Activated T-cell treated with anti-CD3 and anti-CD28 coated beads, Interleukin-2, amount 50 U/mL, for 24 hours (primary cell): ENCODE data around the gene SIGLEC8.

Experiments
- DNase-seq: peaks from one replicate; pipeline ENCODE4 v3.0.0-alpha.2; 2020
- H3K27ac Mint-ChIP-seq: 2 replicates; pipeline ENCODE4 v1.8.0; 2020; ENCODE audit warnings: mild to moderate bottlenecking, mixed read lengths
- H3K27me3 Mint-ChIP-seq: 2 replicates; pipeline ENCODE4 v1.8.0; 2020; ENCODE audit warnings: mixed read lengths
- H3K36me3 Mint-ChIP-seq: 2 replicates; pipeline ENCODE4 v1.8.0; 2020; ENCODE audit warnings: low read depth, mixed read lengths
- H3K4me1 Mint-ChIP-seq: 2 replicates; pipeline ENCODE4 v1.8.0; 2020; ENCODE audit warnings: low read depth, mixed read lengths
- H3K4me3 Mint-ChIP-seq: 2 replicates; pipeline ENCODE4 v1.8.0; 2020; ENCODE audit warnings: mild to moderate bottlenecking, moderate library complexity, mixed read lengths
- H3K9me3 Mint-ChIP-seq: 2 replicates; pipeline ENCODE4 v1.8.0; 2020; ENCODE audit warnings: mixed read lengths

The SIGLEC8 gene

DNA sequence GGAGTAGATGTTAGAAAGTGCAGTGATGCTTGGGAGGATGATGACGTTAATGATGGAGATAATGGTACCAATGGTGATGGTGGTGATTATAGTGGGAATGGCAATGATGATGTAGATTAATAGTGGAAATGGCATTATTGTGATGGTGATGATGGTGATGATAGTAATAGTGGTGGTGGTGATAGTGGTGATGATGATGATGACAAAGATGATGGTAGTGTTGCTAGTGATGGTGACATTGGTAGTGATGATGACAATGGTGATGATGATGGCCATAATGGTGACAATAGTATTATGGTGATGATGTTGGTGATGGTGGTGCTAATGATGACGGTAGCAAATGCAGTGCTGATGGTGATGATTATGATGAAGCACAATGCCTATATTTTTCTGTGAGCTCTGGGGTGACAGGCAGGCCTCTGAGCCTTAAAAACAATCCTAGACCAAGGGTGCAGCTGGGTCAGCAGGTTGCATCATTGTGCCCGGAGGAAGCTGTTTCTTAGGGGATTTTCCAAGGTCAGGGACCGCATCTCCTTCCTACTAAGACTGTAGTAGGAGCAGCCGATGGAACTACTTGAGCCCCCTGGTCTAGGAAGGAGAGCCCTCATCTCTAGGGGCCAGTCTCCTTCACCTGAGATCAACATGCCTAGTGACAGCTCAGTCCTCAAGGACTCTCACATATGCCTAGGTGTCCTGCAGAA, 27.9 kb upstream of the SIGLEC8 start:
- peaks cover 5% of the 10 kb centered on the region for H3K9me3 Mint-ChIP-seq
- no peak overlapping the region for H3K4me3 Mint-ChIP-seq
- no peak for DNase-seq
- no peaks in the 10 kb centered on the region for H3K36me3 Mint-ChIP-seq
- H3K27me3 Mint-ChIP-seq = peaks cover 31% of the 10 kb centered on the region
- H3K4me1 Mint-ChIP-seq = peaks cover 27% of the 10 kb centered on the region
- H3K27ac Mint-ChIP-seq = no peak overlapping the region

DNA sequence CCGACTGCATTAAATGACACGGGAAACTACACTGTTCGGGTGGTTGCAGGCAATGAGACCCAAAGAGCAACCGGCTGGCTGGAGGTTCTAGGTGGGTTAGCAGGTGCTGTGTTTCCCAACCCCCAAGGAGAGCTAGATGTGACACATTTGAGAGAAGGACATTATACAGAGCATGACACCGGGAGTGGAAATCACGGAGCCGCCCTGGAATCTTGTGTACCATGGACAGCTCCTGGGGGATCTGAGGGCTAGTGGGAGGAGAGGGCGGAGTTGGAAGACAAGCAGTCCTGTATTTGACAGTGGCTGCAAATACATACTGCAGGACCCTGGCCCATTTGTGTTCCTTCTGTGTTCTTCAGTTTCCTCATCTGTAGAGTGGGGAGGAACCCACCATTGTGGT, 22.3 kb upstream of the SIGLEC8 start:
- no peak overlapping the region for H3K4me3 Mint-ChIP-seq
- H3K27ac Mint-ChIP-seq = no peak overlapping the region
- DNase-seq = no peak
- H3K4me1 Mint-ChIP-seq = peaks cover 36% of the 10 kb centered on the region
- H3K9me3 Mint-ChIP-seq = peaks cover 6% of the 10 kb centered on the region
- peaks cover 30% of the 10 kb centered on the region for H3K27me3 Mint-ChIP-seq
- no peaks in the 10 kb centered on the region for H3K36me3 Mint-ChIP-seq

DNA sequence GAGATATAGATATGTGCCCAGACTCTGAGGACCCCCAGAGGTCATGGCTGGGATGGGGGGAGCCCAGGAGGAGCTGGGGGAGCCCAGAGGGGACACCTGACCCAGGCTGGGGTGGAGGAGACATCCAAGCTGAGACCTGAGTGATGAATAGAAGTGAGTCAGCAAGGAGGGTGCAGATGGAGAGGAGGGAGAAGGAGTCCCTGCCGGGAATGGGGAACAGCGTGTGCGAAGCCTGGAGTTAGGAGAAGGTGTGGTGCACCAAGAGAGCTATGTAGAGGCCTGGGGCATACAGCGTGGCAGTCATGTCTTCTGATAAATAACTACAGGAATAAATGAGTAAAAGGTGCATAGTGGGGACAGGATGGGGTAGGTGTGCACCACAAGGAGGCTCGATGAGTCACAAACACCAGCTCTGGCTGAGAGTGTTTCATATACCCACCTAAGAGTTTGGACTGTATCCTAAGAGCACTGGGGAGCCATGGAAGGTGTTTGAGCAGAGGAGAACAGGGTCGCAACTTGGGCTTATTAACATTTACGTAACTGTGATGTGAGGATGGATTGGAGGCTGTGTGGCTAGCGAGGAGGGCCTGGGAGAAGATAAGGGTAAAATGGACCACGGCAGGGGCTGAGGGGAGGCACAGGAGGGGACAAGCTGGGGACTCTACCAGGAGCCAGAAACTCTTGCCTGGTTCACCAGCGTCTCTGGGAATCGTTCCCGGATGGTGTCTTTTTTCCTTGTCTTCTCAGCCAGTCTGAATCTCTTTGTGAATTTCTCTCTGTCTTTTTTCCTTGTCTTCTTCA, 21.5 kb upstream of the SIGLEC8 start:
- Mint-ChIP-seq H3K27ac (peak overlapping the region; percentile 70), H3K27me3 (peaks cover 23% of the 10 kb centered on the region), H3K4me3 (no peak overlapping the region), H3K4me1 (peaks cover 42% of the 10 kb centered on the region), H3K9me3 (peaks cover 6% of the 10 kb centered on the region), H3K36me3 (no peaks in the 10 kb centered on the region)
- peak; percentile 51 for DNase-seq

DNA sequence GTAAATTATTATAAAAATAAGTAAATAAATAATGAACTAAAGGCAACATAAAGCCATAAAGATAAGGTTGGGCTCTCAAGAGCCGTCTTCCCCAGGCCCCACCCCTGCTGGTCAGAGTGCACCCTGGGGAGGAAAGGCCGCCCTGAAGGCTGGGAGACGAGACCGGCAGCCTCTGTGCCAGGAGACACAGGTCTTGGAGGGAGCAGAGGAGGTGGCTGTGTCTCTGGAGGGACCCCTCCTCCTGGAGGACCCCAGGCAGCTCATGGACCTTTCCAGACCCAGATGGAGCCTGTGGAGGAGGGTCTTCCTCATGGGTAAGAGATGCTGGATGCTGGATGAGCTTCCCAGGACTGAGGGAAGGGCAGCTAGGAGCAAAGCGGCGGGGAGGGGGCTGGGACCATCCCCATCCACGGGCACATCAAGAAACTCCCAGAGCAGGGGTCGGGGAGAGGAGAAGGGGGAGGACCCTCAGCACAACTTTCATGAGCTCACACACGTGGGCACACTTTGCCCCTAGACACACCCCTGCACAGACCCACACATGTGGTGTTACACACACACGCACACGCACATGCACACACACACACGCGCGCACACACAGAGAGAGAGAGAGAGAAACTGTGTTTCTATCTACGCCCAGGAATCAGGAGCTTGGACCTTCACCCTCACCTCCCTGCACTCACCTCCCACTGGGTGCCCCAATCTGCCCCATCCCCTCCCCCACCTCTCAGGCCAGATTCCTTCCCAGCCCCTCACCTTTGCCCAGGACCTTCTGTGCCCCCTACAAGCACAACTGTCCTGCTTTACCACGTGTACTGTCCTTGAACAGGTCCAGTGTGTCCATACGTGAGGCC, 20.4 kb upstream of the SIGLEC8 start, which contains the start of gene CEACAM18:
TSS of gene CEACAM18 (plus strand) at position 159 of the 854 bp plus-strand sequence.
- Mint-ChIP-seq H3K27ac (peak within 1 kb of the TSS; percentile 70), H3K4me1 (peaks cover 48% of the 10 kb centered on the region), H3K36me3 (no peaks in the 10 kb centered on the region)

DNA sequence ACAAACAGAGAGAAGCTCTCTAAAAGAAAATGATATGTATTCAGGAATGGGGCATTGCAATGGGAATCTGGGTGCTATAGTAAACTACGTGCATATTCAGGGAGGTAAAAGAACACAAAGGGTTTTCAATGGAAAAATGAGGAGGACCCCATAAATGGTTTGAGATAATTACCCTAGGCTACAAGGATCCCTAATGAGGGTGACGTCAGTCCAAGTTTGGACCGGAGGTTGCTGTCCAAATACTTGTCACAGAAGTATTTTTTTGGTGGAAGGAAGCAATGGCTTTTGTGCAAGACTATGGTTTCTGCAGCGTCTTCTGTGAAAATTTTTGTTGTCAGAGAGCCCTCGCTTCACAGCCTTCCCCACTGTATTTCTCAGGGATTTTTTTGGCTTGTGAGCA, 19.1 kb upstream of the SIGLEC8 start:
- peaks cover 60% of the 10 kb centered on the region for H3K4me1 Mint-ChIP-seq
- peaks cover 9% of the 10 kb centered on the region for H3K27me3 Mint-ChIP-seq
- peaks cover 6% of the 10 kb centered on the region for H3K9me3 Mint-ChIP-seq
- no peak overlapping the region for H3K4me3 Mint-ChIP-seq
- DNase-seq = no peak
- no peaks in the 10 kb centered on the region for H3K36me3 Mint-ChIP-seq
- no peak overlapping the region for H3K27ac Mint-ChIP-seq

More for the DNA sequence above, 20.4 kb upstream of the SIGLEC8 start, which contains the start of gene CEACAM18:
- Mint-ChIP-seq H3K9me3 (peaks cover 6% of the 10 kb centered on the region), H3K27me3 (peaks cover 19% of the 10 kb centered on the region), H3K4me3 (no peak within 1 kb of the TSS)
- no peak for DNase-seq

DNA sequence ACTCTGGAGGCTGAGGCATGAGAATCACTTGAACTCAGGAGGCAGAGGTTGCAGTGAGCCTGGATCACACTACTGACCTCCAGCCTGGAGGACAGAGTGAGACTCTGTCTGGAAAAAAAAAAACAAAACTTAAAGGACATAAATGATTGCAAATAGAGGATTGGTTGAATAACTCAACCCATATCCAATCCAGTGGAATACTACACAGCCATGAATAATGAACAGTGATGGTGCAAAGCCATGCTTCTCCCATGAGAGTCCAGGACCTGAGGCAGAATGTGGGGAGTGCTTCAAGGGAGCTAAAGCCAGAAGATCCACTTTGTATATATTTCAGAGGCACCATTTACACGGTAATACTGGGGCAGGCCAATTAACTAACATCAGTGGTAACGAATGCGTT, 17.9 kb upstream of the SIGLEC8 start:
- Mint-ChIP-seq H3K27ac (no peak overlapping the region), H3K27me3 (peaks cover 5% of the 10 kb centered on the region), H3K4me1 (peaks cover 65% of the 10 kb centered on the region), H3K4me3 (no peak overlapping the region), H3K9me3 (peaks cover 6% of the 10 kb centered on the region), H3K36me3 (no peaks in the 10 kb centered on the region)
- no peak for DNase-seq

DNA sequence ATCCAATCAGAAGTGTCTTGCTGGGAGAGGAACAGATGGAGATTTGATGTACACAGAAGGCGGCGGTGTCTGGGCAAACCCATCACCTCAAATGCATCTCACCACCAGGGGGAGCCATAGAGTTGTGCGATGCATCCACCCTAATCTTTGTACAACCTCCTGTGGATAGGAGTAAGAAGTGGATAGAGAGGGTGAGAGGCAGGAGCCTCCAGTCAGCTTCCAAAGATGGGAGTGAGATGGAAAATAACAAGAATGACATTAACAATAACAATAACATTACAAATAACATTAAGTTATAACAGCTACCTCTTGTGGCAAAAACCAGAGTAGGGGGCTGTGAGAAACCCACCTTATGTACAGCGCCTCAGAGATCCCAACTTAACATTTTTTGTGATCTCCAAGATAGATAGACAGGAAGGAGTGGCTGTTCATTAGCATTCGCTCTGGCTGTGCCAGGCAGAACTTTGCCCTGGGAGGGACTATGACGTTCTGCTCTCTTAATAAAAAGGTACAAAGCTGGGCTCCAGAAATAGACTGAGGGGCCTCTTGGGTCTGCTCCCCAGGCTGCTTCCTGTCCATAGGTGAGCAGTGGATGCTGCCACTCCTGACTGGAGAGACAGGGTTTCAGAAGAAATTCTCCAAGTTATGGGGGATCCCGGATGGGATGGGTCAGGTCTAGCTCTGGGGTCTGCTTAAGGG, 14.9 kb upstream of the SIGLEC8 start:
- Mint-ChIP-seq H3K27ac (no peak overlapping the region), H3K9me3 (peaks cover 3% of the 10 kb centered on the region), H3K36me3 (no peaks in the 10 kb centered on the region)

DNA sequence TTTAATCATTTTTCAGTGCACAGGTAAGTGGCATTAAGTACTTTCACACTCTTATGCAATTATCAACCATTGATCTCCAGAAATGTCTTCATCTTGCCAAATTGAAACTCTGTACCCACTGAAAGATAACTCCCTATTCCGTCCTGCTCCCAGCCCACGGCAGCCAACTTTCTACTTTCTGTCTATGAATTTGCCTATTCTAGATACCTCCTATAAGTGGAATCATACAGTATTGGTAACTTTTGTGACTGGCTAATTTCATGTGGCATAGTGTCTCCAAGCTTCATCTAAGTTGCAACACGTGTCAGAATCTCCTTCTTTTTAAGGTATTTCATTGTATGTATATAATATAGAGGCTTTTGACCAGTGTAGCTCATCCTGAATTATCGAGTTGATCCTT, 14.4 kb upstream of the SIGLEC8 start:
- Mint-ChIP-seq H3K27me3 (peaks cover 11% of the 10 kb centered on the region), H3K4me1 (peaks cover 55% of the 10 kb centered on the region), H3K27ac (no peak overlapping the region), H3K4me3 (no peak overlapping the region), H3K9me3 (peaks cover 3% of the 10 kb centered on the region), H3K36me3 (no peaks in the 10 kb centered on the region)
- no peak for DNase-seq

More for the DNA sequence above, 14.9 kb upstream of the SIGLEC8 start:
- peaks cover 51% of the 10 kb centered on the region for H3K4me1 Mint-ChIP-seq
- peak; percentile 85 for DNase-seq
- H3K27me3 Mint-ChIP-seq = peaks cover 8% of the 10 kb centered on the region
- no peak overlapping the region for H3K4me3 Mint-ChIP-seq

DNA sequence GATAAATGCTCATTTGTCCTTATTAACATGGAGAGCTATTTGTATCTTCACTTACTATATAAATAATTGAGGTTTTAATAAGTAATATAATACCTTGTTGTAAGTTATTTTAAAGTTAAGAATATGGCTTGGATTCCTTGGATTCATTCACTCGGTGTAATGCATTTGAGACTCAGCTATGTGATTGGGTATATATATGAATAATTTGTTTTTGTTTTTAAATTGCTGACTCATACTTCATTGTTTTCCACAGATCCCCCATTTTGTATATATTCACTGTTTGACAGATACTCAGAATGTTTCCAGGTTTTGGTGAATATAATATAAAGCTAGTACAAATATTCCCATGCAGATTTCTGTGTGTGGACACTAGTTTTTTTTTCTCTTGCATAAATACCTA, 13.3 kb upstream of the SIGLEC8 start:
- H3K27me3 Mint-ChIP-seq = peaks cover 22% of the 10 kb centered on the region
- DNase-seq = no peak
- H3K36me3 Mint-ChIP-seq = no peaks in the 10 kb centered on the region
- no peak overlapping the region for H3K27ac Mint-ChIP-seq
- H3K4me3 Mint-ChIP-seq = no peak overlapping the region
- peaks cover 3% of the 10 kb centered on the region for H3K9me3 Mint-ChIP-seq
- H3K4me1 Mint-ChIP-seq = peaks cover 61% of the 10 kb centered on the region

DNA sequence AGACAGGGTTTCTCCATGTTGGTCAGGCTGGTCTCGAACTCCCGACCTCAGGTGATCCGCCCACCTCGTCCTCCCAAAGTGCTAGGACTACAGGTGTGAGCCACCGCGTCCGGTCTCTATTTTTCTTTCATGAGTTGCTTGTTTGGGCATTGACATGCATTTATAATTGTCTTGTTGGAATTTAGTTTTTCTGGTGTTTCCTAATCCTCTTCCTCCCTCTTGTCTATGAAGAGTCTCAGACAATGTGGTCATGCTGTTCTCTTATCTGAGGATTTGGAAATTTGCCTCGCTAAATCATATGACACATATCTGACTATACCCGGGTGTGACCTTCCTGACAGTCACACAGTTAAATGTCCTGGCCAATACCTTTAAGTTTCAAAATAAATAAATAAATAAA, 12.7 kb upstream of the SIGLEC8 start:
- Mint-ChIP-seq H3K9me3 (no peaks in the 10 kb centered on the region), H3K4me3 (no peak overlapping the region), H3K27ac (no peak overlapping the region), H3K4me1 (peaks cover 67% of the 10 kb centered on the region), H3K36me3 (no peaks in the 10 kb centered on the region), H3K27me3 (peaks cover 28% of the 10 kb centered on the region)
- DNase-seq = no peak

DNA sequence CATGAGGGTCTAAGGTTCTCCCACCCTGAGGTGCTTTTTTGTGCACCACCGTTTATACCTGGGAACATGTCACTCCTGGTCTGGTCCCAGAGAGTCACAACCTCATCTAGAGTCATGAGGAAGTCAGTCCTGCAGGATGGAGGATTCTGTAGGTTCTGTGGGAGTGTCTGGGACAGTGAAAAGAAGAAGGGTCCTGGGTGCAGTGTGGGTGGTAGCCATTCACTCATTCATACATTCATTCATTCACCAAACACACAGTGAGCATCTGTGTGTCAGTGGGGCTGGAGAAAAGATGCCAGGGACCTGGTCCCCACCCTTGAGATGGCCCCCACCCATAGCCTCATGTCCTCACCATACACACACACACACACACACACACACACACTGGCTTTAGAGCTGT, 11.4 kb upstream of the SIGLEC8 start:
- Mint-ChIP-seq H3K4me3 (no peak overlapping the region), H3K9me3 (peaks cover 2% of the 10 kb centered on the region), H3K27ac (no peak overlapping the region), H3K27me3 (peaks cover 35% of the 10 kb centered on the region), H3K4me1 (peaks cover 61% of the 10 kb centered on the region), H3K36me3 (no peaks in the 10 kb centered on the region)
- DNase-seq = peak; percentile 5

DNA sequence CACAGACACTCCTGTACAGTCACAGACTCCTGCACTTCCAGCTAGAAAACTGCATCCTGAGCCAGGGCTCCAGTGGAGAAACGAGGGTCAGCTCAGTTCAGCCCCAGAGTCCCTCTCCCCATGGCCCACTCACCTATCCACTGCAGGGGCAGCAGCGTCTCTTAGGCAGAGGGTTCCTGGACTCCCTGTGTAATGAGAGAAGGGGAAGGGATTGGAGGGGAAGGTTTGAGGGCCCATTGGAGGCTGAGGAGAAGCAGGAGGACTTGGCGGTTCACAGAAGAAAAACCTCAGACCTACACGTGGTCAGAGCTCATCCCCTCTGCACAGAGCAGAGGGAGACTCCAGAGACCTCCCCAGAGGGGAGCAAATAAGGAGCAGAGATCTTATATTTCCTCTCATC, 10.9 kb upstream of the SIGLEC8 start:
- peaks cover 35% of the 10 kb centered on the region for H3K27me3 Mint-ChIP-seq
- no peak overlapping the region for H3K4me3 Mint-ChIP-seq
- DNase-seq = peak; percentile 22
- no peaks in the 10 kb centered on the region for H3K36me3 Mint-ChIP-seq
- H3K27ac Mint-ChIP-seq = no peak overlapping the region
- H3K4me1 Mint-ChIP-seq = peaks cover 61% of the 10 kb centered on the region
- peaks cover 2% of the 10 kb centered on the region for H3K9me3 Mint-ChIP-seq

DNA sequence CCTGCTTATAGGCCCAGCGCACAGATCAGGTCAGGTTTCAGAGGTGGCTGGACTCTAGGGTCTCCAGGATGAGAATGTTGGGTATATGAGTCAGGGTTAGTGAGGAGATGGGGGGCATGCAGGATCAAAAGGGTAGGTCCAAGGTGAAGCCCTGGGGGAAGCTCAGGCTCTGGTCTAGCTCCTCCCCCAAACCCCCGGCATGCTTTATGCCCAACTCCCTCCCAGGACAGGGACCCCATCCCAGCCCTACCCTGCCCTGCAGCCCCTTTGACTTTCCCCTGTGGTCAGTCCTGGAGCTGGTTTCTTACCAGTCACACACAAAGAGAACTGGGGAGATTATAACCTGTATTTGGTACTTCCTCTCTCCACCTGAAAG, 10.3 kb upstream of the SIGLEC8 start:
- H3K27me3 Mint-ChIP-seq = peaks cover 38% of the 10 kb centered on the region
- H3K36me3 Mint-ChIP-seq = no peaks in the 10 kb centered on the region
- H3K4me1 Mint-ChIP-seq = peaks cover 61% of the 10 kb centered on the region
- DNase-seq = peak; percentile 20
- no peak overlapping the region for H3K27ac Mint-ChIP-seq
- peaks cover 2% of the 10 kb centered on the region for H3K9me3 Mint-ChIP-seq
- H3K4me3 Mint-ChIP-seq = no peak overlapping the region
